Subcutaneous abdominal adipose tissue (tissue), 5 donors: ENCODE results near the gene SAMD9.

Source experiments
- H3K27ac ChIP-seq: one replicate; pipeline ENCODE4 v1.7.0; 2013; ENCODE audit warnings: low read depth, mild to moderate bottlenecking, inconsistent platforms, low read length, moderate library complexity
- H3K27me3 ChIP-seq, 5 donors: one replicate each; pipeline ENCODE4 v1.7.0; 2013; ENCODE audit warnings: low read length in 5 of 5, inconsistent platforms in 1 of 5; ENCODE audit not compliant: control insufficient read depth in 5 of 5, insufficient read depth in 4 of 5
- H3K36me3 ChIP-seq, 5 donors: one replicate each; pipeline ENCODE4 v1.7.0; 2013; ENCODE audit warnings: low read length in 5 of 5; ENCODE audit not compliant: control insufficient read depth in 5 of 5, insufficient read depth in 5 of 5
- H3K4me1 ChIP-seq, 5 donors: one replicate each; pipeline ENCODE4 v1.7.0; 2013; ENCODE audit warnings: low read length in 5 of 5, mild to moderate bottlenecking in 3 of 5, moderate library complexity in 1 of 5; ENCODE audit not compliant: control insufficient read depth in 5 of 5, insufficient read depth in 5 of 5
- H3K4me3 ChIP-seq, 5 donors: one replicate each; pipeline ENCODE4 v1.7.0; 2013; ENCODE audit warnings: low read length in 5 of 5, low read depth in 1 of 5
- H3K9ac ChIP-seq, 5 donors: one replicate each; pipeline ENCODE4 v1.7.0; 2013; ENCODE audit warnings: low read length in 5 of 5, mild to moderate bottlenecking in 4 of 5, moderate library complexity in 3 of 5
- H3K9me3 ChIP-seq, 5 donors: one replicate each; pipeline ENCODE4 v1.7.0; 2013; ENCODE audit warnings: low read length in 5 of 5; ENCODE audit not compliant: control insufficient read depth in 5 of 5
- donor health status: healthy.
- donor health status: healthy.
- donor health status: healthy.
- donor health status: healthy.
- donor health status: healthy.

Gene SAMD9

DNA sequence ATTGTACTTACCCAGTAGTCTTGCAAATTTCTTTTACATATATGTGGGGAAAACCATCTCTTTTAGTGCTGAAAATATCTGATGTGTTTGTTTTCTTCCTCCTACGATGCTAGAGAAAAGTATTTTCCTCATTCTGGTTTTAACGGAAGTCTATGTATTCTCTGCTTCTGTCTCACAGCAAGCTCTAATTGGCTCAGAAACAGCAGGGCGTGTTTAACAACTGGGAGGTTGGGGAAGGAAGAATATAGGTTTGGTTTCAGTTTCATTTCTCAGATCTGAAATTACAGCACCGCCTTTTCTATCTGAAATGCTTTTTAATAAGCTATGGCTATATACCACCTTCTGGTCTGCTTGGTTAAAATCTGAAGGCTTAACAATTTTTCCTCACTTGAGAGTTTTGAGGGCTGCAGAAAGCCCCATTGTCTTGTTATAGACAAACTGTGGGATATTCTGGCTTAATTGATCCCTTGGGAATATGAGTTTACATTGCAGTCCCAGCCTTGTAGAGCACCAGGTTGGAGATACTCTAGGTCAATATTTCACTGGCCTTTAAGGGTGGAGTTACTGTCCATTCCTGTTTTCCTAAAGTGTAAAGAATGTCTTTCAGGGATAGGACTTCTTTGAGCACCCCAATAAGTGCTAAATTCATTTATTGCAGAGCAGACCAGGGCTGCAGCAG, at the start of gene SAMD9:
SAMD9 (minus strand) TSS at position 128 of the 679 bp plus-strand sequence. CDS start 11,882 bp downstream, outside the sequence.
- Histone ChIP-seq H3K4me3 (peak within 1 kb of the TSS; percentile 68 to 85 (median 75)), H3K9me3 (peaks cover 0 to 6% (median 3%) of the 10 kb centered on the region in 5 donors), H3K36me3 (no peaks in the 10 kb centered on the region), H3K27ac (peak within 1 kb of the TSS; percentile 86), H3K9ac (peak within 1 kb of the TSS; percentile 54 to 85 (median 63)), H3K27me3 (no peaks in the 10 kb centered on the region), H3K4me1 (peaks cover 0 to 22% (median 13%) of the 10 kb centered on the region in 5 donors)

DNA sequence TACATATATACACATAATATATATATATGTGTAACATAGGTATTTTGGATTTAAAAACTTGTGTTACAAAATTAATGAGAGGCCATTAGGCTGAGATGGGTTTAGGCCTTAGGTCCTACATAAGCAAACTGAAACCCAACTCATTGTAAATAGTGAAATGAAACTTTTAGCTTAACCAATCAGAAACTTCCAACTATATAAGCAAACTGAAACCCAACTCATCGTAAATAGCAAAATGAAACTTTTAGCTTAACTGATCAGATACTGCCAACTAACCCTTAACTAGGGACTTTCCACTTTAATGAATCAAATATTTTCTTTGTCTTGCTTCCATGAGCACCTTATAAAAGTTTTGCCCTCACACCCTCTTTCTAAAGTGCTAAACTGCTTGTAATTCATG, 47.7 kb upstream of the SAMD9 start:
- H3K9ac ChIP-seq = no peak overlapping the region

GRCh38 chr7:93164766-93165165, 47.0 kb upstream of the SAMD9 start:
- no peaks in the 10 kb centered on the region for H3K27me3 ChIP-seq
- H3K36me3 ChIP-seq = no peaks in the 10 kb centered on the region
- peaks cover 0 to 4% (median 0%) of the 10 kb centered on the region in 5 donors for H3K9me3 ChIP-seq
- H3K27ac ChIP-seq = no peak overlapping the region
- H3K9ac ChIP-seq = no peak overlapping the region
- H3K4me3 ChIP-seq = no peak overlapping the region
- no peaks in the 10 kb centered on the region for H3K4me1 ChIP-seq

More for the DNA sequence above, 47.7 kb upstream of the SAMD9 start:
- Histone ChIP-seq H3K4me3 (no peak overlapping the region), H3K27me3 (no peaks in the 10 kb centered on the region), H3K9me3 (peaks cover 0 to 5% (median 0%) of the 10 kb centered on the region in 5 donors), H3K36me3 (no peaks in the 10 kb centered on the region), H3K4me1 (no peaks in the 10 kb centered on the region), H3K27ac (no peak overlapping the region)

- Histone ChIP-seq H3K27me3 (no peaks in the 10 kb centered on the region), H3K9me3 (peaks cover 0 to 4% (median 0%) of the 10 kb centered on the region in 5 donors), H3K4me3 (no peak overlapping the region), H3K9ac (no peak overlapping the region), H3K4me1 (no peaks in the 10 kb centered on the region), H3K27ac (no peak overlapping the region), H3K36me3 (no peaks in the 10 kb centered on the region)
Measured at GRCh38 chr7:93161181-93161762, 43.5 kb upstream of the SAMD9 start.

GRCh38 chr7:93160410-93160809, 42.6 kb upstream of the SAMD9 start:
- Histone ChIP-seq H3K4me1 (no peaks in the 10 kb centered on the region), H3K27ac (no peak overlapping the region), H3K27me3 (no peaks in the 10 kb centered on the region), H3K4me3 (no peak overlapping the region), H3K9me3 (peaks cover 0 to 4% (median 0%) of the 10 kb centered on the region in 5 donors), H3K9ac (no peak overlapping the region), H3K36me3 (no peaks in the 10 kb centered on the region)

DNA sequence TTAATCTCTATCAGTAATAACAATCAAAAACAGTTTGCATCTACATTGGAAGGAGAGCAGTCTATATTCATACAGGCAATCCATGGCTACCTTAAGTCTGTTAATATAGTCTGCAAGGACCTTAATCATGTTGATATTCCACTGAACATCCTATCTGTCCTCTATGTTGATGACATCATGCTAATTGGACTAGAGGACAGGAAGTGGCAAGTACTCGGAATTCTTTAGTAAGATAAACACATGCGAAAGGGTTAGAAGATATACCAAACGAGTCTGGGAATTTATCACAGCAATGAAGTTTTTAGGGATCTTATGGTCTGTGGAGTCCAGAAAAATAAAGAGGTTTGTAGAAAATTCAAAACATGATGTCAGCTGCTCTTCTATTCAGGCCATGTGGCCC, 41.7 kb upstream of the SAMD9 start:
- H3K4me1 ChIP-seq = no peaks in the 10 kb centered on the region
- H3K27me3 ChIP-seq = no peaks in the 10 kb centered on the region
- no peak overlapping the region for H3K4me3 ChIP-seq
- no peak overlapping the region for H3K9ac ChIP-seq
- H3K27ac ChIP-seq = no peak overlapping the region
- no peaks in the 10 kb centered on the region for H3K36me3 ChIP-seq
- H3K9me3 ChIP-seq = peaks cover 0 to 4% (median 0%) of the 10 kb centered on the region in 5 donors

DNA sequence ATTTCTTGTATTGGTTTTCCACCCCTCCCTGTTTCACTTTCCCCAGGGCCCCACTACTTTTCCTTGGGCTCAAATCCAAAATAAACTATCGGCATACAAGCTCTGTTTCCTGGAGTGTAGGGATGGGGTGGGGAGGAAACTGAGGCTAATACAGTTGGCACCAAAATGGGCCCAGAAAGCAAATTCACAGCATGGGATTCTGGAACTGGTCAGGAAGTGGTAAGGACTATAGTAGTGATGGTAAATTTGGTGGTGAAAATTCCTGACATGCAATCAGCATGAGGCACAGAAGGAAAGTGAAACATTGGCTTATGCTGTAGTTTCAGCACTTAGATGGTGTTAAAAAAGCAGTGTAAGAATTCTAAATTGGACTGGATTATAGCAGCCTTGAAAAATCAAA, 39.1 kb upstream of the SAMD9 start:
- H3K4me1 ChIP-seq = no peaks in the 10 kb centered on the region
- H3K27ac ChIP-seq = no peak overlapping the region
- no peaks in the 10 kb centered on the region for H3K36me3 ChIP-seq
- no peak overlapping the region for H3K9ac ChIP-seq
- no peak overlapping the region for H3K4me3 ChIP-seq
- peaks cover 0 to 3% (median 0%) of the 10 kb centered on the region in 5 donors for H3K9me3 ChIP-seq
- H3K27me3 ChIP-seq = no peaks in the 10 kb centered on the region

DNA sequence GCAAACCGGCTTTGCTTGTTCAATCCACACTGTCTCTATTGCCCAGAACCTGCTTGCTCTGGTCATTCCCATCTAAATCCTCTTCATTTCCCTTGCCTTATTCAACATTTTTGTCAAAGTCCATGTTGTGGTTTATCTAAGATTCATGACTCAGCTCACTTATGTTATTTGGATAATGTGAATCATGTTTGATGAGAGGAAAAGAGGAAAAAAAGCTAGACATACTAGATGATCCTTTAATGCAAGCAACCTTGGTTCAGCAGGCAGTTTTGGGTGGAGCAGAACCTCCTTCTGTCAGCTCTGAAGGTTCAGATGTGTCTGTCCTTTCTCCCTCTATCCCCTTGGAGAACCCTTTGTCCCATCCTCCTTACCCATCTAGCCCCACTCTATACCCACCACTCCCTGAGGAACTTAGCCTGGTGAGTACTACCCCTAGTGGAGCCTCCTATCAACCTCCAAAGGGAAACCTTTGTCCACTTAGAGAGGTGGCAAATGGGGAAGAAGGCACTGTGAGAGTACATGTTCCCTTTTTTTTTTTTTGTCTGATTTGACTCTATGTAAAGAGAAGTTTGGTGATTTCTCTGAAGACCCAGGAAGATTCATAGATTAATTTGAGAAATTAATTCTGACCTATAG, 32.5 kb upstream of the SAMD9 start:
- H3K27ac ChIP-seq = no peak overlapping the region
- no peaks in the 10 kb centered on the region for H3K9me3 ChIP-seq
- peaks cover 0 to 27% (median 22%) of the 10 kb centered on the region in 5 donors for H3K4me1 ChIP-seq

DNA sequence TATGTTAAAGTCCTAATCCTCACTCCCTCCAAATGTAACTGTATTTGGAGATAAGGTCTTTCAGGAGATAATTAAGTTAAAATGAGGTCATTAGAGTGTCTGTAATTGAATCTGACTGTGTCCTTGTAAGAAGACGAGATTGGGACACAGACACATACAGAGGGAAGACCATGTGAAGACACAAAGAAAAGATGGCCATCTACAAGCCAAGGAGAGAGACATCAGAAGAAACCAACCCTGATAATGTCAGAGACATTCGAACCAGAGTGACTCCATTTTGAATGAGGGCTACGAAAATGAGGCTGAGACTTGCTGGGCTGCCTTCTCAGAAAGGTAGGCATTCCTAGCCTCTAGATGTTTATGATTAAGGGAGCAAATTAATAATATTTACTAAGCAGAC, 30.9 kb upstream of the SAMD9 start:
- no peaks in the 10 kb centered on the region for H3K9me3 ChIP-seq
- H3K27ac ChIP-seq = peak overlapping the region; percentile 71
- H3K36me3 ChIP-seq = peaks cover 8 to 13% (median 12%) of the 10 kb centered on the region in 5 donors
- H3K4me1 ChIP-seq = peaks cover 0 to 27% (median 22%) of the 10 kb centered on the region in 5 donors
- H3K27me3 ChIP-seq = no peaks in the 10 kb centered on the region
- H3K9ac ChIP-seq = peak overlapping the region in 4 of 5 donors; percentile 68 to 75 (median 73)
- H3K4me3 ChIP-seq = peak overlapping the region in 4 of 5 donors; percentile 60 to 79 (median 72)

More for the DNA sequence above, 32.5 kb upstream of the SAMD9 start:
- no peaks in the 10 kb centered on the region for H3K27me3 ChIP-seq
- no peak overlapping the region for H3K9ac ChIP-seq
- H3K36me3 ChIP-seq = no peaks in the 10 kb centered on the region
- H3K4me3 ChIP-seq = no peak overlapping the region

DNA sequence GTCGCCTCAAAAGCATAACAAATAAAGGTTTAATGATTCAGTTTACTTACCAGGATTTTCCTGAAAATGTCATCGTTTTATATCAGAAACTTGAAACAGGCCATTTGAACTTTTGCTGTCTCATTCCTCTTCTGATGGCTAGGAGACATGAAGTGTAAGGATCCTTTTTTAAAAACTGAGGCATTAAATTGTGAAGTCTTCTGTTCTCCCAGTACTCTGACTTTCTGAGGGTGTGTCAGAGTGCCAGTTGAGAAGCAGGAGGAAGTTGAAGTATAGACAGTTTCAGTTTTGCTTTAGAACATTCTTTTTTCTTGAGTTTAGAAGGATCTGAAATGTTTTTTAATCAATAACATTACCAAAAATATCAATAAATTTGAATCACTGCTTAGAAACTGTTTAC, 30.4 kb upstream of the SAMD9 start, which contains the start of gene SAMD9L:
SAMD9L (minus strand) TSS at position 242 of the 400 bp plus-strand sequence. CDS start 12,414 bp downstream, outside the sequence.
- no peaks in the 10 kb centered on the region for H3K9me3 ChIP-seq
- peaks cover 0 to 27% (median 22%) of the 10 kb centered on the region in 5 donors for H3K4me1 ChIP-seq
- H3K4me3 ChIP-seq = peak within 1 kb of the TSS; percentile 60 to 82 (median 74)
- H3K9ac ChIP-seq = peak within 1 kb of the TSS; percentile 72 to 79 (median 74)
- H3K27ac ChIP-seq = peak within 1 kb of the TSS; percentile 71
- H3K27me3 ChIP-seq = no peaks in the 10 kb centered on the region
- H3K36me3 ChIP-seq = peaks cover 12 to 18% (median 16%) of the 10 kb centered on the region in 5 donors
